SK-N-MC (cell line): Measurements from ENCODE around the gene DDAH1.

Experiments
- DNase-seq: peaks from one replicate; pipeline ENCODE4 v3.0.0-alpha.2; 2011; ENCODE audit warnings: low read depth, low spot score
- H3K27ac ChIP-seq: fragments of 200-600 bp; sonication (generic); 2 replicates; pipeline ENCODE4 v1.5.1; 2016; ENCODE audit warnings: mixed run types
- H3K36me3 ChIP-seq: fragments of 200-600 bp; sonication (generic); 2 replicates; pipeline ENCODE4 v1.6.1; 2017; ENCODE audit warnings: antibody characterized with exemption, low read length, mixed read lengths; ENCODE audit not compliant: insufficient read depth
- H3K4me3 ChIP-seq: fragments of 200-600 bp; sonication (generic); 2 replicates; pipeline ENCODE4 v1.5.1; 2016
- H3K9ac ChIP-seq: fragments of 200-600 bp; sonication (generic); 2 replicates; pipeline ENCODE4 v1.8.0; 2017; ENCODE audit warnings: mixed run types, mixed read lengths; ENCODE audit not compliant: insufficient read length
- H3K9me3 ChIP-seq: fragments of 200-600 bp; sonication (generic); 2 replicates; pipeline ENCODE4 v1.6.1; 2017; ENCODE audit warnings: low read depth, mild to moderate bottlenecking, antibody characterized with exemption, low read length, moderate library complexity, mixed read lengths
- EZH2 ChIP-seq: fragments of 200-600 bp; sonication (generic); IDR thresholded peaks from one replicate; pipeline ENCODE4 v1.6.1; 2017; ENCODE audit warnings: antibody characterized with exemption
- FOXP2 ChIP-seq: optimal IDR thresholded peaks from 2 replicates; pipeline ENCODE3; 2011; ENCODE audit warnings: mild to moderate bottlenecking, moderate library complexity; ENCODE audit not compliant: insufficient read depth; ENCODE audit errors: extremely low read length, control extremely low read depth
- POLR2AphosphoS5 ChIP-seq: IDR thresholded peaks from 2 replicates; pipeline ENCODE4 v1.6.1; 2012; ENCODE audit warnings: mild to moderate bottlenecking, low read depth, low read length, borderline replicate concordance

The DDAH1 gene

DNA sequence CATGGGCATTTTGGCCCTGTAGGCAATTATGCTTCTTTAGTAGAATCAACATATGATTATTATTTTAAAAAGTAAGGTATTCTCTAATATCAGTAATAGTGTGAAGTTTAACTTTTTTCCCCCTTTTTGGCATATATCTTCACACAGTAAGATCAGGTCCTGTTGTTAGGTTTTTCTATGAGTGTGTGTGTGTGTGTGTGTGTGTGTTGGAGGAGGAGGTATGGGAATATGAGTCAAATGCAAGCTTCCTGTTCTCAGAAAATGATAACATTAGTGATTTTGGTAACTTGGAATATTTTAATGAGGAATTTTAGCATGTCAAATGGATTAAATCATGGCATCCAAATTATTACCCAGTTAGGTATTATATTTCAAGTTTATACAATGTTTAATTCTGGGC is 122.8 kb downstream of the DDAH1 start:
- Histone ChIP-seq H3K27ac (no peak overlapping the region), H3K36me3 (no peaks in the 10 kb centered on the region), H3K4me3 (no peak overlapping the region), H3K9me3 (no peaks in the 10 kb centered on the region), H3K9ac (no peak overlapping the region)
- TF ChIP-seq FOXP2 (no peak), EZH2 (no peak), POLR2AphosphoS5 (no peak)
- DNase-seq = no peak

DNA sequence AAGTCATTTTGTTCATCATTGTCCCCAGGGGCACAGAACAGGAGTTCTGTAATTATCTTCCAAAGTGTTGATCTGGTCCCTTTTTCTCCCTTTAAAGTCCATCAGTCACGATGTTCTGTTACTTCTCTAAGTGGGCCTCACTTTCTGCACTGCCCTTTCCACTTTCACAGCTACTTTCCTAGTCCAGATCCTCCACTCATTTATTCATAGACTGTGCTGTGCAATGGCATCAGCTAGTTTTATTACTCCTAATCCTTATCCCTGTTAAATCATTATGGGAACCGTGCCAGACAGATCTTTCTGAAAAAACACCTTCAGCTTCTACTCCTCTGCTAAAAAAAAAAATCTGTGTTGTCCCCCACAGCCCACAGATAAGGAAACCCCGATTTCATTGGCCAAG is 124.5 kb downstream of the DDAH1 start:
- Histone ChIP-seq H3K9me3 (no peaks in the 10 kb centered on the region), H3K27ac (no peak overlapping the region), H3K9ac (no peak overlapping the region), H3K36me3 (no peaks in the 10 kb centered on the region), H3K4me3 (no peak overlapping the region)
- TF ChIP-seq EZH2 (no peak), POLR2AphosphoS5 (no peak), FOXP2 (no peak)
- no peak for DNase-seq

- DNase-seq = no peak
- Histone ChIP-seq H3K4me3 (no peak overlapping the region), H3K9me3 (no peaks in the 10 kb centered on the region), H3K36me3 (no peaks in the 10 kb centered on the region), H3K27ac (no peak overlapping the region), H3K9ac (no peak overlapping the region)
- TF ChIP-seq FOXP2 (no peak), EZH2 (no peak), POLR2AphosphoS5 (no peak)
These were observed 125.1 kb downstream of the DDAH1 start for GRCh38 chr1:85339656-85340399.

DNA sequence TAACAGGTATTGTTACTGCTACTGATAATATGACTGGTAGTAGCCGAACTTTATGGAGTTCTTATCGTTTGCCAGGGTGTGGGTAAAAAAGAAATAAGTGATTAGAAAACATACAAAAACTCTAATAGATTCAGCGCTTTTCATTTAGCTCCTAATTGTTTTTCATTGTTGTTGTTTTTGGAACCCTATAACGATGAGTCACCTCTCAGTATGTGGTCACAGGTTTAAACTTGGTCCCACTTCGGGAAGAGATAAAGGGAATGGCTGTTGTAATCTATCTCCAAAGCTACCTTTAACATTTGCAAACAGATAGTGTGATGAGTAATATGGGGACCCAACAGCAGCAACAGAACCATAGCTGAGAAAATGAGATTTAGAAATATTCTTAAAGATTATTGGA is 125.9 kb downstream of the DDAH1 start:
- Histone ChIP-seq H3K4me3 (no peak overlapping the region), H3K9me3 (no peaks in the 10 kb centered on the region), H3K27ac (no peak overlapping the region), H3K36me3 (no peaks in the 10 kb centered on the region), H3K9ac (no peak overlapping the region)
- no peak for DNase-seq
- TF ChIP-seq POLR2AphosphoS5 (no peak), FOXP2 (no peak), EZH2 (no peak)

GRCh38 chr1:85334962-85335361 is 130.0 kb downstream of the DDAH1 start:
- Histone ChIP-seq H3K27ac (no peak overlapping the region), H3K4me3 (no peak overlapping the region), H3K36me3 (no peaks in the 10 kb centered on the region), H3K9ac (no peak overlapping the region), H3K9me3 (peaks cover 4% of the 10 kb centered on the region; the same call in 1 of the 2 replicates)
- no peak for TF ChIP-seq POLR2AphosphoS5
- no peak for TF ChIP-seq EZH2
- no peak for TF ChIP-seq FOXP2
- no peak for DNase-seq

DNA sequence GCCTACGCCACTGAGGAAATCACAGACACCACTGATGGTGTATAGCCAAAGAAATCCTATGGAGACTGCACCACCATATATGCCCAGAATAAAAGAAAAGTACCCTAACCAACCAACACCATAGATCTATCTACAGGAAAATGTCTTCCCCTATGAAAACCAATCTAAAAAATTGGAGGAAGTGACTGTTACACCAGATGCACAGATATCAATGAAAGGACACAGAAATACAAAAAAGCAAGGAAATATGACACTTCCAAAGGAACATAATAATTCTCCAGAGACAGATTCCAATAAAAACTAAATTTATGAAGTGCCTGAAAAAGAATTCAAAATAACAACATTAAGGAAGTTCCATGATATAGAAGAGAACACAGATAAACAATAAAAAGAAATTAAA is 131.8 kb downstream of the DDAH1 start:
- no peak for DNase-seq
- H3K36me3 ChIP-seq = no peaks in the 10 kb centered on the region
- no peak overlapping the region for H3K4me3 ChIP-seq
- H3K9ac ChIP-seq = no peak overlapping the region
- TF ChIP-seq FOXP2 (no peak), EZH2 (no peak), POLR2AphosphoS5 (no peak)
- no peak overlapping the region for H3K27ac ChIP-seq
- H3K9me3 ChIP-seq = peaks cover 4% of the 10 kb centered on the region; the same call in 1 of the 2 replicates

GRCh38 chr1:85332575-85332974 is 132.4 kb downstream of the DDAH1 start:
- Histone ChIP-seq H3K4me3 (no peak overlapping the region), H3K27ac (no peak overlapping the region), H3K9me3 (peaks cover 4% of the 10 kb centered on the region; the same call in 1 of the 2 replicates), H3K9ac (no peak overlapping the region), H3K36me3 (no peaks in the 10 kb centered on the region)
- TF ChIP-seq POLR2AphosphoS5 = no peak
- DNase-seq = no peak

GRCh38 chr1:85330711-85331290 is 134.2 kb downstream of the DDAH1 start:
- Histone ChIP-seq H3K9me3 (peaks cover 4% of the 10 kb centered on the region; the same call in 1 of the 2 replicates), H3K27ac (peak overlapping the region; percentile 40; the same call in 1 of the 2 replicates), H3K36me3 (no peaks in the 10 kb centered on the region), H3K4me3 (peak overlapping the region; percentile 33; the same call in 1 of the 2 replicates), H3K9ac (no peak overlapping the region)
- no peak; the same call in 1 of the 2 replicates for TF ChIP-seq POLR2AphosphoS5
- TF ChIP-seq FOXP2 = no peak
- TF ChIP-seq EZH2 = no peak
- DNase-seq = peak; percentile 73
